ENCODE data around the gene AKAP9.
A peak's percentile ranks its signal among the peaks of the same experiment; 100 is the strongest.
"Not testable (repeated sequence)": the region's sequence is repeated elsewhere in the genome, so short reads cannot be mapped to it uniquely, and the experiment has no call there.

AKAP9 gene

GRCh38 chr7:91947948-91948347 is 7.3 kb downstream of the AKAP9 start:
- FAIRE-seq, result no peak

GRCh38 chr7:91949221-91950009 is 8.8 kb downstream of the AKAP9 start:
- FAIRE-seq, result no peak

GRCh38 chr7:91953618-91954017 is 13.0 kb downstream of the AKAP9 start:
- FAIRE-seq, result peak; percentile 72

GRCh38 chr7:91956464-91956863 is 15.8 kb downstream of the AKAP9 start:
- not testable (repeated sequence) for FAIRE-seq

GRCh38 chr7:91957232-91957631 is 16.6 kb downstream of the AKAP9 start:
- peak; percentile 92 for FAIRE-seq

- FAIRE-seq, result no peak
These were observed 17.2 kb downstream of the AKAP9 start for GRCh38 chr7:91957823-91958222.

GRCh38 chr7:91959023-91959422 is 18.4 kb downstream of the AKAP9 start:
- FAIRE-seq, result no peak

- no peak for FAIRE-seq
These were observed 21.2 kb downstream of the AKAP9 start for GRCh38 chr7:91961816-91962215.

GRCh38 chr7:91962419-91962818 is 21.8 kb downstream of the AKAP9 start:
- no peak for FAIRE-seq

GRCh38 chr7:91967513-91967912 is 26.9 kb downstream of the AKAP9 start:
- FAIRE-seq, result not testable (repeated sequence)

GRCh38 chr7:91973639-91974038 is 33.0 kb downstream of the AKAP9 start:
- no peak for FAIRE-seq

GRCh38 chr7:91974066-91974465 is 33.4 kb downstream of the AKAP9 start:
- no peak for FAIRE-seq

GRCh38 chr7:91976743-91977142 is 36.1 kb downstream of the AKAP9 start:
- no peak for FAIRE-seq

GRCh38 chr7:91979590-91979989 is 38.9 kb downstream of the AKAP9 start:
- no peak for FAIRE-seq

- not testable (repeated sequence) for FAIRE-seq
These were observed 41.7 kb downstream of the AKAP9 start for GRCh38 chr7:91982352-91982751.

- FAIRE-seq, result no peak
These were observed 47.6 kb downstream of the AKAP9 start for GRCh38 chr7:91988213-91988612.

GRCh38 chr7:91993976-91994375 is 53.3 kb downstream of the AKAP9 start:
- FAIRE-seq, result no peak

GRCh38 chr7:91995391-91996105 is 54.9 kb downstream of the AKAP9 start:
- no peak for FAIRE-seq

GRCh38 chr7:91999631-92000565 is 59.2 kb downstream of the AKAP9 start:
- FAIRE-seq, result no peak

GRCh38 chr7:92002720-92003119 is 62.1 kb downstream of the AKAP9 start:
- FAIRE-seq, result no peak

- no peak for FAIRE-seq
These were observed 65.4 kb downstream of the AKAP9 start for GRCh38 chr7:92006046-92006445.

- no peak for FAIRE-seq
These were observed 69.6 kb downstream of the AKAP9 start for GRCh38 chr7:92010215-92010614.

- FAIRE-seq, result no peak
These were observed 72.9 kb downstream of the AKAP9 start for GRCh38 chr7:92013611-92014010.
